Activated CD8-positive, alpha-beta memory T cell treated with anti-CD3 and anti-CD28 coated beads for 1 hour (primary cell): Measurements from ENCODE around the gene ZDHHC20.
"Not testable (repeated sequence)": the region's sequence is repeated elsewhere in the genome, so short reads cannot be mapped to it uniquely, and the experiment has no call there.

ENCODE experiments used
- DNase-seq, 2 donors: peaks; one replicate each; pipeline ENCODE4 v3.0.0-alpha.2; 2020; ENCODE audit warnings: low read depth in 1 of 2; ENCODE audit errors: extremely low read depth in 1 of 2

Gene ZDHHC20

GRCh38 chr13:21435687-21436151 is 23.4 kb downstream of the ZDHHC20 start:
- peak in 1 of 2 donors; percentile 37 for DNase-seq

GRCh38 chr13:21435231-21435630 is 23.9 kb downstream of the ZDHHC20 start:
- DNase-seq: no peak

GRCh38 chr13:21434588-21434987 is 24.5 kb downstream of the ZDHHC20 start:
- no peak for DNase-seq

GRCh38 chr13:21429211-21429610 is 29.9 kb downstream of the ZDHHC20 start:
- no peak for DNase-seq

- no peak for DNase-seq
Observed at GRCh38 chr13:21427741-21428140, 31.4 kb downstream of the ZDHHC20 start.

GRCh38 chr13:21426238-21426637 is 32.9 kb downstream of the ZDHHC20 start:
- no peak for DNase-seq

- no peak for DNase-seq
Observed at GRCh38 chr13:21420706-21421105, 38.4 kb downstream of the ZDHHC20 start.

GRCh38 chr13:21413013-21413412 is 46.1 kb downstream of the ZDHHC20 start:
- no peak for DNase-seq

- DNase-seq: not testable (repeated sequence)
Observed at GRCh38 chr13:21410453-21410852, 48.6 kb downstream of the ZDHHC20 start.

- DNase-seq: no peak
Observed at GRCh38 chr13:21405309-21405708, 53.8 kb downstream of the ZDHHC20 start.

- no peak for DNase-seq
Observed at GRCh38 chr13:21402586-21403307, 56.4 kb downstream of the ZDHHC20 start.

GRCh38 chr13:21399741-21400140 is 59.4 kb downstream of the ZDHHC20 start:
- no peak for DNase-seq

GRCh38 chr13:21395953-21396352 is 63.1 kb downstream of the ZDHHC20 start:
- DNase-seq: no peak

- DNase-seq: no peak
Observed at GRCh38 chr13:21389124-21389523, 70.0 kb downstream of the ZDHHC20 start.

GRCh38 chr13:21385710-21386109 is 73.4 kb downstream of the ZDHHC20 start:
- DNase-seq: no peak

GRCh38 chr13:21383090-21383489 is 76.0 kb downstream of the ZDHHC20 start:
- no peak for DNase-seq

GRCh38 chr13:21376998-21377985 is 81.8 kb downstream of the ZDHHC20 start:
- DNase-seq: not testable (repeated sequence)

- DNase-seq: no peak
Observed at GRCh38 chr13:21372530-21372929, 86.6 kb downstream of the ZDHHC20 start.

- DNase-seq: no peak
Observed at GRCh38 chr13:21371011-21371410, 88.1 kb downstream of the ZDHHC20 start.

GRCh38 chr13:21365574-21365973 is 93.5 kb downstream of the ZDHHC20 start:
- DNase-seq: peak in 1 of 2 donors; percentile 14

GRCh38 chr13:21364916-21365315 is 94.2 kb downstream of the ZDHHC20 start:
- DNase-seq: no peak

GRCh38 chr13:21364357-21364756 is 94.7 kb downstream of the ZDHHC20 start:
- no peak for DNase-seq
